Naive thymus-derived CD4-positive, alpha-beta T cell (primary cell): ENCODE data around the gene KDM5C. TPM values are rescaled to one million over a fixed set of nuclear protein-coding genes. Genes with fewer than 3 reads are reported as not detected.
A peak's percentile ranks its signal among the peaks of the same experiment; 100 is the strongest.

Experiments
- ATAC-seq: fragments of 150-1000 bp; cut with Tn5 transposase; 2 replicates; pipeline ENCODE4 v1.10.0; 2021; ENCODE audit warnings: mild to moderate bottlenecking, moderate library complexity
- CTCF ChIA-PET: fragments of 350-600 bp; sonication (Branson Sonifier 250); formaldehyde crosslinking; loops from one replicate; lab custom pipeline; 2021; ENCODE audit warnings: antibody characterized with exemption; lab: Charles Lee
- POLR2A ChIA-PET: fragments of 350-600 bp; sonication (Branson Sonifier 250); formaldehyde crosslinking; loops from one replicate; lab custom pipeline; 2021; ENCODE audit warnings: antibody characterized with exemption, inconsistent platforms; lab: Charles Lee
- DNase-seq, 9 donors: peaks; one replicate each; pipeline versions ENCODE4 v3.0.0 to v3.0.0-alpha.2; 2020 to 2022; ENCODE audit warnings: mixed read lengths in 1 of 9
- H3K27ac ChIP-seq: one replicate; pipeline ENCODE4 v1.7.0; 2013; ENCODE audit warnings: mild to moderate bottlenecking, low read depth, low read length, moderate library complexity
- H3K27me3 ChIP-seq, 2 donors: one replicate each; pipeline ENCODE4 v1.7.0; 2013; ENCODE audit warnings: low read length in 2 of 2, mild to moderate bottlenecking in 2 of 2, moderate library complexity in 2 of 2; ENCODE audit not compliant: control insufficient read depth in 2 of 2, insufficient read depth in 2 of 2
- H3K36me3 ChIP-seq, 3 experiments: 1 replicate in 2 of 3; 2 replicates in 1 of 3; pipeline ENCODE4 v1.7.0; 2013; ENCODE audit warnings: low read length in 3 of 3, mild to moderate bottlenecking in 3 of 3, moderate library complexity in 1 of 3; ENCODE audit not compliant: insufficient read depth in 3 of 3, control insufficient read depth in 2 of 3
- H3K4me1 ChIP-seq, 2 donors: one replicate each; pipeline ENCODE4 v1.7.0; 2013; ENCODE audit warnings: low read length in 2 of 2, mild to moderate bottlenecking in 2 of 2, moderate library complexity in 1 of 2; ENCODE audit not compliant: control insufficient read depth in 2 of 2, insufficient read depth in 2 of 2
- H3K4me3 ChIP-seq: 2 replicates; pipeline ENCODE4 v1.7.0; 2013; ENCODE audit warnings: mild to moderate bottlenecking, low read length
- H3K9me3 ChIP-seq, 3 experiments: 1 replicate in 2 of 3; 2 replicates in 1 of 3; pipeline ENCODE4 v1.7.0; 2013; ENCODE audit warnings: low read length in 3 of 3; ENCODE audit not compliant: control insufficient read depth in 2 of 3
- H3K27ac Mint-ChIP-seq, 9 donors: one replicate each; pipeline ENCODE4 v1.8.0; 2020 to 2022; ENCODE audit warnings: mixed read lengths in 9 of 9, mild to moderate bottlenecking in 8 of 9, moderate library complexity in 5 of 9, inconsistent platforms in 2 of 9
- H3K27me3 Mint-ChIP-seq, 5 donors: one replicate each; pipeline ENCODE4 v1.8.0; 2021 to 2022; ENCODE audit warnings: mixed read lengths in 5 of 5, mild to moderate bottlenecking in 1 of 5
- H3K36me3 Mint-ChIP-seq, 5 donors: one replicate each; pipeline ENCODE4 v1.8.0; 2020 to 2022; ENCODE audit warnings: mixed read lengths in 5 of 5, mild to moderate bottlenecking in 3 of 5, inconsistent platforms in 1 of 5
- H3K4me1 Mint-ChIP-seq, 7 donors: one replicate each; pipeline ENCODE4 v1.8.0; 2020 to 2022; ENCODE audit warnings: mixed read lengths in 7 of 7, mild to moderate bottlenecking in 3 of 7, inconsistent platforms in 1 of 7
- H3K4me3 Mint-ChIP-seq, 10 donors: one replicate each; pipeline ENCODE4 v1.8.0; 2020 to 2022; ENCODE audit warnings: mild to moderate bottlenecking in 10 of 10, mixed read lengths in 10 of 10, moderate library complexity in 6 of 10, inconsistent platforms in 2 of 10
- H3K9me3 Mint-ChIP-seq, 11 donors: one replicate each; pipeline ENCODE4 v1.8.0; 2020 to 2022; ENCODE audit warnings: mixed read lengths in 11 of 11, mild to moderate bottlenecking in 4 of 11, inconsistent platforms in 1 of 11, moderate library complexity in 1 of 11
- intact Hi-C, 2 donors: fragments of 100-400 bp; cut with micrococcal nuclease; formaldehyde crosslinking; loops; one replicate each; pipeline ENCODE4 v1.15.1; 2023
- polyA plus RNA-seq, 2 donors: library from polyadenylated mRNA; unstranded; fragments of 300-500 nt; fragmentation: Illumina TruSeq; gene quantifications; one replicate each; pipeline ENCODE4 v1.2.3, GENCODE V29; 2021
- total RNA-seq, 6 experiments: library from RNA in 5 of 6; stranded (reverse) in 5 of 6; gene quantifications; 1 replicate in 5 of 6; 2 replicates in 1 of 6; pipeline ENCODE4 v1.2.3 and lab custom pipeline; 2021 to 2026

KDM5C gene
- 100 to 1,000 TPM; 104 to 216 (median 132) TPM for total RNA-seq
- 10 to 100 TPM; 24.4 to 36.5 TPM for polyA plus RNA-seq
- total RNA-seq (lab: John Stamatoyannopoulos, UW), result 295 reads per million, percentile 96 among the genes with 10 or more reads in this experiment

- peak; percentile 88 for ATAC-seq
- peak within 1 kb of the TSS; percentile 96 to 100 (median 98) for H3K27ac Mint-ChIP-seq
- H3K4me1 Mint-ChIP-seq, result peaks cover 12 to 56% (median 40%) of the 10 kb centered on the region in 7 donors
- POLR2A ChIA-PET, result interaction anchor here (0.6 to 1.5 kb wide), 8 partner anchors 12 to 1783 kb away, joined by 3 to 7 read pairs (median 4); partner anchors contain the start of genes RIBC1, SMC1A and TSPYL2
- H3K27ac ChIP-seq, result peak within 1 kb of the TSS; percentile 93
- intact Hi-C loops, result loop anchor here (1.0 to 10.0 kb wide), 6 partner anchors 130 to 820 kb away; partner anchors contain the start of genes PHF8 (in 2 of the 2), RIBC1 (in 2 of the 2), SMC1A (in 2 of the 2) and HUWE1 (in 1 of the 2)
- CTCF ChIA-PET, result interaction anchor here (0.7 kb wide), 1 partner anchor 376 kb away, joined by 3 read pairs; no protein-coding TSS in a partner anchor
- H3K27me3 ChIP-seq, result no peaks in the 10 kb centered on the region
- H3K36me3 ChIP-seq, result peaks cover 0 to 14% (median 9%) of the 10 kb centered on the region in 3 experiments
- H3K4me3 ChIP-seq, result peak within 1 kb of the TSS; percentile 94
- H3K36me3 Mint-ChIP-seq, result peaks cover 0 to 17% (median 10%) of the 10 kb centered on the region in 5 donors
- H3K4me1 ChIP-seq, result peaks cover 25 to 27% of the 10 kb centered on the region in 2 donors
- DNase-seq, result peak; percentile 65 to 97 (median 94)
- peak within 1 kb of the TSS; percentile 93 to 100 (median 96) for H3K4me3 Mint-ChIP-seq
- peaks cover 0 to 8% (median 0%) of the 10 kb centered on the region in 11 donors for H3K9me3 Mint-ChIP-seq
- H3K27me3 Mint-ChIP-seq, result peaks cover 0 to 4% (median 0%) of the 10 kb centered on the region in 5 donors
- no peaks in the 10 kb centered on the region for H3K9me3 ChIP-seq
These were observed at the start of gene KDM5C for GRCh38 chrX:53224860-53225797. KDM5C (minus strand) TSS chrX:53225207; CDS start chrX:53224889, 318 bp downstream.

GRCh38 chrX:53272808-53273337 is 47.9 kb upstream of the KDM5C start:
- Histone ChIP-seq H3K9me3 (no peaks in the 10 kb centered on the region), H3K36me3 (no peaks in the 10 kb centered on the region), H3K27ac (no peak overlapping the region), H3K27me3 (no peaks in the 10 kb centered on the region), H3K4me1 (no peaks in the 10 kb centered on the region), H3K4me3 (no peak overlapping the region)
- Mint-ChIP-seq H3K27ac (no peak overlapping the region), H3K9me3 (no peaks in the 10 kb centered on the region), H3K27me3 (peaks cover 0 to 5% (median 0%) of the 10 kb centered on the region in 5 donors), H3K4me3 (no peak overlapping the region), H3K4me1 (no peaks in the 10 kb centered on the region), H3K36me3 (no peaks in the 10 kb centered on the region)
- intact Hi-C loops, result no loop called here
- ChIA-PET POLR2A (no interaction called here), CTCF (no interaction called here)
- DNase-seq (no peak), ATAC-seq (no peak)

- Histone ChIP-seq H3K27me3 (no peaks in the 10 kb centered on the region), H3K36me3 (no peaks in the 10 kb centered on the region), H3K4me1 (no peaks in the 10 kb centered on the region), H3K4me3 (no peak overlapping the region), H3K9me3 (no peaks in the 10 kb centered on the region), H3K27ac (no peak overlapping the region)
- POLR2A ChIA-PET, result no interaction called here
- Mint-ChIP-seq H3K36me3 (no peaks in the 10 kb centered on the region), H3K27ac (no peak overlapping the region), H3K4me1 (peaks cover 0 to 9% (median 0%) of the 10 kb centered on the region in 7 donors), H3K27me3 (peaks cover 0 to 8% (median 0%) of the 10 kb centered on the region in 5 donors), H3K4me3 (no peak overlapping the region), H3K9me3 (no peaks in the 10 kb centered on the region)
- DNase-seq (no peak), ATAC-seq (no peak)
- intact Hi-C loops, result no loop called here
- CTCF ChIA-PET, result no interaction called here
These were observed 44.6 kb upstream of the KDM5C start for GRCh38 chrX:53269536-53270107.

GRCh38 chrX:53268173-53268572 is 43.2 kb upstream of the KDM5C start:
- Mint-ChIP-seq H3K4me1 (peaks cover 0 to 17% (median 4%) of the 10 kb centered on the region in 7 donors), H3K36me3 (no peaks in the 10 kb centered on the region), H3K27me3 (peaks cover 0 to 11% (median 0%) of the 10 kb centered on the region in 5 donors), H3K9me3 (no peaks in the 10 kb centered on the region), H3K4me3 (no peak overlapping the region), H3K27ac (no peak overlapping the region)
- CTCF ChIA-PET, result no interaction called here
- ATAC-seq (no peak), DNase-seq (no peak)
- Histone ChIP-seq H3K4me3 (no peak overlapping the region), H3K27ac (no peak overlapping the region), H3K4me1 (peaks cover 0 to under 1% of the 10 kb centered on the region in 2 donors), H3K9me3 (no peaks in the 10 kb centered on the region), H3K27me3 (no peaks in the 10 kb centered on the region), H3K36me3 (no peaks in the 10 kb centered on the region)
- intact Hi-C loops, result no loop called here
- POLR2A ChIA-PET, result no interaction called here

GRCh38 chrX:53266914-53267313 is 41.9 kb upstream of the KDM5C start:
- Mint-ChIP-seq H3K9me3 (no peaks in the 10 kb centered on the region), H3K27me3 (peaks cover 0 to 15% (median 0%) of the 10 kb centered on the region in 5 donors), H3K4me1 (peaks cover 3 to 25% (median 14%) of the 10 kb centered on the region in 7 donors), H3K36me3 (no peaks in the 10 kb centered on the region), H3K27ac (no peak overlapping the region), H3K4me3 (no peak overlapping the region)
- DNase-seq (no peak), ATAC-seq (no peak)
- no peak overlapping the region for H3K4me3 ChIP-seq
- peaks cover 0 to 3% of the 10 kb centered on the region in 2 donors for H3K4me1 ChIP-seq
- intact Hi-C loops, result no loop called here
- ChIA-PET POLR2A (no interaction called here), CTCF (no interaction called here)
- H3K27ac ChIP-seq, result no peak overlapping the region
- no peaks in the 10 kb centered on the region for H3K9me3 ChIP-seq
- H3K36me3 ChIP-seq, result no peaks in the 10 kb centered on the region
- no peaks in the 10 kb centered on the region for H3K27me3 ChIP-seq

GRCh38 chrX:53265771-53266574 is 41.0 kb upstream of the KDM5C start:
- H3K27ac Mint-ChIP-seq, result no peak overlapping the region
- POLR2A ChIA-PET, result no interaction called here

More at GRCh38 chrX:53265771-53266574, 41.0 kb upstream of the KDM5C start:
- Mint-ChIP-seq H3K27me3 (peaks cover 0 to 15% (median 0%) of the 10 kb centered on the region in 5 donors), H3K9me3 (no peaks in the 10 kb centered on the region), H3K4me3 (no peak overlapping the region), H3K4me1 (peaks cover 10 to 32% (median 22%) of the 10 kb centered on the region in 7 donors), H3K36me3 (no peaks in the 10 kb centered on the region)
- Histone ChIP-seq H3K9me3 (no peaks in the 10 kb centered on the region), H3K27ac (no peak overlapping the region), H3K4me3 (no peak overlapping the region), H3K4me1 (peaks cover 3 to 5% of the 10 kb centered on the region in 2 donors), H3K27me3 (no peaks in the 10 kb centered on the region), H3K36me3 (no peaks in the 10 kb centered on the region)
- ATAC-seq (no peak), DNase-seq (no peak)
- CTCF ChIA-PET, result no interaction called here
- intact Hi-C loops, result no loop called here
